Effector CD4-positive, alpha-beta T cell (primary cell): ENCODE data around the gene PATL1.
"Not testable (repeated sequence)": the region's sequence is repeated elsewhere in the genome, so short reads cannot be mapped to it uniquely, and the experiment has no call there.

Experiments used
- DNase-seq: peaks from one replicate; pipeline ENCODE4 v3.0.0-alpha.2; 2020
- total RNA-seq: gene quantifications from one replicate; lab custom pipeline; 2026; lab: John Stamatoyannopoulos, UW

PATL1 gene, protein sequence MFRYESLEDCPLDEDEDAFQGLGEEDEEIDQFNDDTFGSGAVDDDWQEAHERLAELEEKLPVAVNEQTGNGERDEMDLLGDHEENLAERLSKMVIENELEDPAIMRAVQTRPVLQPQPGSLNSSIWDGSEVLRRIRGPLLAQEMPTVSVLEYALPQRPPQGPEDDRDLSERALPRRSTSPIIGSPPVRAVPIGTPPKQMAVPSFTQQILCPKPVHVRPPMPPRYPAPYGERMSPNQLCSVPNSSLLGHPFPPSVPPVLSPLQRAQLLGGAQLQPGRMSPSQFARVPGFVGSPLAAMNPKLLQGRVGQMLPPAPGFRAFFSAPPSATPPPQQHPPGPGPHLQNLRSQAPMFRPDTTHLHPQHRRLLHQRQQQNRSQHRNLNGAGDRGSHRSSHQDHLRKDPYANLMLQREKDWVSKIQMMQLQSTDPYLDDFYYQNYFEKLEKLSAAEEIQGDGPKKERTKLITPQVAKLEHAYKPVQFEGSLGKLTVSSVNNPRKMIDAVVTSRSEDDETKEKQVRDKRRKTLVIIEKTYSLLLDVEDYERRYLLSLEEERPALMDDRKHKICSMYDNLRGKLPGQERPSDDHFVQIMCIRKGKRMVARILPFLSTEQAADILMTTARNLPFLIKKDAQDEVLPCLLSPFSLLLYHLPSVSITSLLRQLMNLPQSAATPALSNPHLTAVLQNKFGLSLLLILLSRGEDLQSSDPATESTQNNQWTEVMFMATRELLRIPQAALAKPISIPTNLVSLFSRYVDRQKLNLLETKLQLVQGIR
- total RNA-seq, result 71.1 reads per million, percentile 76 among the genes with 10 or more reads in this experiment

DNA sequence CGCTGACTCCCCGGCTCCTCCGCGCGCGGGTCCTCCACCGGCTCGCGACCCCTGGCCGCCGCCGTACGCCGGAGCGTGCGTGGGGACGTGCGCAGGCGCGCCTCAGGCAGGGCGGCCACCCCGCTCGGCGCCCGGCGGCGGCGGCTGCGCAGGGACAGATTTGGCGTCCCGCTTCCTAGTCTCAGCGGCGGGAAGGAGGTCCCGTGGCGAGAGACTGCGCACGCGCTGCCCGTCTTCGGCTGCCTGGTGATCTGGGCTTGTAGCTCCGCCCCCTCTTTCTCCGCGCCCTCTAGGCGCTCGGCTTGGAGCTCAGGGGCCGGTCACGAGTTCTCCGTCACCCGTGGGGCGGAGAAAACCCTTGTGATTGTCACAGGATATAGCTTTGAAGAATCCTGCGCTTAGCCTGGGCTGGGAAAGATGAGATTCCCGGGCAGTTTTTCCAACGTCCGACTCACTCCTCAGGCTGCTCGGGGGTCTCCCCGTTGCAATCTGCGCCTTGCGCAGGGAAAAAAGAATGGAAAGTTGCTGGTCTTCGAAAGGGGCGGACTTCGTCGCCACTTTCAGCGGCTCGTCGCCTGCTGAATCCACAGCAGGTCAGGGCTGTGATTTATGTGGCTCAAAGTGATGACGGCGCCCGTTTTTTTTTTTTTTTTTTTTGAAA lies at the start of gene PATL1:
TSS of gene PATL1 (minus strand) at position 88 of the 661 bp plus-strand sequence. CDS start 142 bp downstream, outside the sequence.
- DNase-seq, result peak; percentile 99

DNA sequence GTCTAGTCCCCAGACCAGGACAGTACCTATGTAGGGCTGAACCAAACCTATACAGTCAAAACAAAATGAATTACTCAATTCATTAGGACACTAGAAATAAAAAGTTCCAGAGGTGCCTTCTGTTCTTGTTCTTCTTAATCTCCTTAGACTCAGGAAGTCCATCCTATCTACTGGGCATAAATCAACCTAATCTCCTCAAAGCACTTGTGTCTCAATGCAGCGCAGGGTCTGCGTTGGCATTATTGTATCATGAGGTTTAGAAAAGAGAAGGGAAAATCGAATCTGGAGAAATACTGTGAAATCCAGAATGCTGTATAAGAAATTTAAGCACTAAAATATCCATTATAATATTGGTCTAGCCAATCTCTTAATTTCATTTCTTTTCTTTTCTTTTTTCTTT lies 47.2 kb upstream of the PATL1 start:
- no peak for DNase-seq

DNA sequence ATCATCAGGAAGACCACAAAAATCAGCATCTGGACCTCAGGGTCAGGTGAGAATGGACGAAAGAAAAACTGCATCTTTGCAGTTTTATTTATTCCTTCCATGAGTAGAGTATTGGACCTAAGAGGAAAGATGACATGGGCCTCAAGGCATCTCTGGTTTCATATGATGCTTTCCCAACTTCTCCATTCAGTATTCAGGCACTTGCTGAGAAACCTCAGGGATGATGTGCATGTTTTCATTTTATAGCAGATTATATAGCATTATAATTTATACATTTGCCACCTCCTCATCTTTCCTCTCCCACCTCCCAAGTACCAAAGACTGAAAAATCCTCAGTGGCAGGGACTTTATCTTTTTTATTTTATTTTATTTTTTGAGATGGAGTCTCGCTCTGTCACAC lies 44.9 kb upstream of the PATL1 start, which contains the start of gene OR10V1:
TSS of gene OR10V1 (minus strand) at position 101 of the 400 bp plus-strand sequence. CDS start at position 101, 0 bp downstream.
- no peak for DNase-seq

DNA sequence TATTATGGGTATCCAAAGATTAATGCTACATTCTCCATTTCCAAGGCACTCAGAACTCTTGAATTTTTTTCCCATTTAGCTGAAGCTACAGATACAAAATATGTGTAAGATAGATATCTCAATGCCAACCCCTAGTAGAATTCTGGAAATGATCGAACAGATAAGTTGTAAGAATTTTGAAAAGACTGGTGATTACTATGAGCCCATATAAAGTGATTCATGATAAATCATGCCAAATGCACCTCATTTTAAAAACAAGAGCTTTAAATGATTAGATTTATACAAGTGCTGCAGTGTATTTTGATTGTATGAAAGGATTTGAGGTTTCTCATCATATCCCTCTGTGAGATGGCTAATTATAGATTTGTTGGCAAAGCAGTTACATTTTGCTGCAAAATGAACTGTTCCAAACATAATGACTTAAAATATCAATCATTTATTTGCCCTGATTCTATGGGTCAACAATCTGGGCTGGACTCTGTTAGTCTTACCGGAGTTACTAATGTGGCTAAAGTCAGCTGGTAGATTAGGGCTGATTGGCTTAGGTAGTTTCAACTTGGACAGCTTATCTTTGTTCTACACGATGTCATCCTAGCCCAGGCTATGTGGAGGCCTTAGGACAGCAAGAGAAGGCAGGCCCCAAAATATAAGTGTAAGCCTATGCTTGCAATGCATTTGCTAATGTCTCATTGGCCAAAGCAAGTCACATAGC lies 41.5 kb upstream of the PATL1 start:
- no peak for DNase-seq

DNA sequence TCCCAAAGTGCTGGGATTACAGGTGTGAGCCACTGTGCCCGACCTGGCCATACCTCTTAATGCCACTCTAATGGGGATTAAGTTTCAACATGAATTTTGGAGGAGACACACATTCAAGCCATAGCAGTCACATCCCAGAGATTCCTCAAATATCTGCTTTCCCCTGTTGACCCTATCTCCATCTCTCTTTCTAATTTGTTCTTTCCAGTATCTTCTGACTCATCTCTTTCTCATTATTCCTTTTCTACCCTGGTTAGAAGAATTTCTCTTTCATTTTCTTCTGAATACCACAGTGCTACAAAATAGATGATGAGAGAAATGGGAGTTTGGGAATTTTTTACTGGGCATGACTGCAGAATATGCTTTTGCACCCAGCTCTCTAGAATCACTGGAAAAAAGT lies 39.7 kb upstream of the PATL1 start:
- no peak for DNase-seq

DNA sequence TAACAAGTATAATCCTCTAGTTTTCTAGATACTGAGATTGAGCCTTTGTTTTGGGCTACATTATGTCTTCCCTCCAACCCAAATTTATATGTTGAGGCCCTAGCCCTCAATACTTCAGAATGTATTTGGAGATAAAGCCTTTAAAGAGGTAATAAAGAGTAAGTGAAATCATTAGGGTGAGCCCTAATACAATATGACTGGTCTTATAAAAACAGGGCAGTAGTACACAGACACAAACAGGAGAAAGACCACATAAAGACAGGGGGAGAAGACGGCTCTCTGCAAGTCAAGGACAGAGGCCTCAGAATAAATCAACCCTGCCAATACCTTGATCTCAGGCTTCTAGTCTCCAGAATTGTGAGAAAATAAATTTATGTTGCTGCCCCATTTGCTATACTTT lies 38.5 kb upstream of the PATL1 start:
- DNase-seq, result no peak

DNA sequence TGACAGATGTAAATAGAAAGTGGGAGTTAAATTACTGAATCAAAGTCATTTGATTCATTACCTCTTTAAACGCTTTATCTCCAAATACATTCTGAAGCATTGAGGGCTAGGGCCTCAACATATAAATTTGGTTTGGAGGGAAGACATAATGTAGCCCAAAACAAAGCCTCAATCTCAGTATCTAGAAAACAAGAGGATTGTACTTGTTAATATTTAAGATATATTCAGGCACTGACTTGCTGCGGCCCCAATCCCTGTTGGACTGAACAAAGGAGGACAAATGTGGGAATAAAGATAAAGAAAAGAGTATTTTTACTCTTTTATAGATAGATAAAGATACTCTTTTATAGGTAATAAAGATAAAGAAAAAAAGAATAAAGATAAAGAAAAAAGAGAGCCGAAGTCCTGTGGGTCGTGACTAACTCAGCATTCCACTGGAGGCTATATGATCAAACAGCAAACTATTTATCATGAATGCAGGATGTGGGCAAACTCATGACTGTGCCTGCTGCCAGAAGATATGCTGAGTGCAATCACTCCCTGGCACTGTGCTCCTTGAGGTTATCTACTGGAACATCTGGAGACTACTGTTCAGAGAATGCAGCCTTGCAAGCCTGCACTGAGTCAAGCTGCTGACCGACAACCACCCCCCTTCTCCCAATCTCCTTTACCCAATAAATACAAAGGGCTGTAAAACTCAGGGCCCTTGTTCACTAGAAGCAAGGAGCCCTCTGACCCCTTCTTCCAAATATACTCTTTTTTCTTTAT lies 37.9 kb upstream of the PATL1 start:
- DNase-seq, result no peak

DNA sequence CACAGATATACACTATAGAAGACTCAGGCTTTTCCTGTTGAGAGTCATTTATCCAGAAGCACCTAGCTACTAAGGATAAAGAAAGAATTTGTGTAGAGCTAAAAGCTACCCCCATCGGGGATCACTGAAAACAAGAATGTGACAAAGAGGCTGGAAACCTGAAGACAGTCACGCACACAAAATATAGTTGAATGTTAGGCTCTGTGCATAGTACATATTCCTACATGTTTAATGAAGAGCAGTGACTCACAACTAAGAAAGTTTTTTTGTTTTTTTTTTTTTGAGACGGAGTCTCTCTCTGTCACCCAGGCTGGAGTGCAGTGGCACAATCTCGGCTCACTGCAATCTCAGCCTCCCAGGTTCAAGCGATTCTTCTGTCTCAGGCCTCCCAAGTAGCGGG lies 36.5 kb upstream of the PATL1 start:
- no peak for DNase-seq

DNA sequence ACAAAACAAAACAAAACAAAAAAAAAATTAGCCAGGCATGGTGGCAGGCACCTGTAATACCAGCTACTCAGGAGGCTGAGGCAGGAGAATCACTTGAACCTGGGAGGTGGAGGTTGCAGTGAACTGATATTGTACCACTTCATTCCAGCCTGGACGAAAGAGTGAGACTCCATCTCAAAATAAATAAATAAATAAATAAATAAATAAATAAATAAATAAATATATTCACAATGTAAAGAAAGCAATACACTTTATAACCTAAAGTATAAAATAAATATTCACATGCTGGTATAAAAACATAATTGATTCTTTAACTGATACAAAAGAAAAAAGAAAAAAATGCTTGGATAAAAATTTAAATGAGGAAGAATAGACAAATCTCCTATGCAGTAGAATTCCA lies 34.7 kb upstream of the PATL1 start:
- not testable (repeated sequence) for DNase-seq

DNA sequence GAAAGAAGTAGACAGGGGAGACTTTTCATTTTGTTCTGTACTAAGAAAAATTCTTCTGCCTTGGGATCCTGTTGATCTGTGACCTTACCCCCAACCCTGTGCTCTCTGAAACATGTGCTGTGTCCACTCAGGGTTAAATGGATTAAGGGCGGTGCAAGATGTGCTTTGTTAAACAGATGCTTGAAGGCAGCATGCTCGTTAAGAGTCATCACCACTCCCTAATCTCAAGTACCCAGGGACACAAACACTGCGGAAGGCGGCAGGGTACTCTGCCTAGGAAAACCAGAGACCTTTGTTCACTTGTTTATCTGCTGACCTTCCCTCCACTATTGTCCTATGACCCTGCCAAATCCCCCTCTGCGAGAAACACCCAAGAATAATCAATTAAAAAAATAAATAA lies 31.3 kb upstream of the PATL1 start:
- not testable (repeated sequence) for DNase-seq

DNA sequence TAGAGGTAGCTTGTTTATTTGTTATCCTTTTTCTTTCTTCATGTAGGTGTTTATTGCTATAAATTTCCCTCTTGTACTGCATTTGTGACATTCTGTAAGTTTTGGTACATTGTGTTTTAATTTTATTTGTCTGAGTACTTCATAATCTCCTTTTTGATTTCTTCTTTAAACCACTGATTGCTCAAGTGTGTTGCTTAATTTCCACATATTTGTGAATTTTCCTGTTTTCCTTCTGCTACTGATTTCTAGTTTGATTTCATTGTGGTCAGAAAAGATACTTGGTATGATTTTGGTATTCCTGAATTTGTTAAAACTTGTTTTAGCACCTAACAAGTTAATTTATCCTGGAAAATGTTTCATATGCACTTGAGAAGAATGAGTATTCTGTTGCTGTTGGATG lies 29.7 kb upstream of the PATL1 start:
- no peak for DNase-seq

DNA sequence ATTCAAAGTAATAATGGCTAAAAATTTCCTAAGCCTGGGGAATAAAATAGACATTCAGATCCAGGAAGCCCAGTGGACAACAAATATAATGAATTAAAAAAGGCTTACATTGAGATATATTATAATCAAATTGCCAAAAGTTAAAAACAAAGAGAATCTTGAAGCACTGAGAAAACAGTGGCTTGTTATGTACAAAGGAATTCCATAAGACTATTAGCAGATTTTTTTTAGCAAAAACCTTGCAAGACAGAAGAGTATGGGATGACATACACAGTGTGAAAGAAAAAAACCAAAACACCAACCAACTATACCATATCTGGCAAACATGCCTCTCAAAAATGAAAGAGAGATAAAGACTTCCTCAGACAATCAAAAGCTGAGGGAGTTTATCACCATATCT lies 24.1 kb upstream of the PATL1 start:
- DNase-seq, result no peak

DNA sequence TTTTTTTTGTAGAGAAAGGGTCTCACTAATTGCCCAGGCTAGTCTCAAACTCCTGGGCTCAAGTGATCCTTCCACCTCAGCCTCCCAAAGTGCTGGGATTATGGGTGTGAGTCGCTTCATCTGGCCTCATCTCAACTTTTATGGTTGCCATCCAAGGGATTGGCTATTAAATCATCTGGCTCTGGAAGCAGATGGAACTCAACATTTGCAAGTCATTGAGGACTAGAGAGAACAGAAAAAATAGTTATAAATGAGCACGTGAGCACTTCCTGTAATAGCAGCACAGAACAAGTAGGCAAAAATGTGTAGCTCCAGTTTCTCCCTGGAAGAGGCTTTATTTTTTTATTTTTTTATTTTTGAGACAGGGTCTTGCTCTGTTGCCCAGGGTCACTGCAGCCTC lies 22.3 kb upstream of the PATL1 start:
- DNase-seq, result no peak

DNA sequence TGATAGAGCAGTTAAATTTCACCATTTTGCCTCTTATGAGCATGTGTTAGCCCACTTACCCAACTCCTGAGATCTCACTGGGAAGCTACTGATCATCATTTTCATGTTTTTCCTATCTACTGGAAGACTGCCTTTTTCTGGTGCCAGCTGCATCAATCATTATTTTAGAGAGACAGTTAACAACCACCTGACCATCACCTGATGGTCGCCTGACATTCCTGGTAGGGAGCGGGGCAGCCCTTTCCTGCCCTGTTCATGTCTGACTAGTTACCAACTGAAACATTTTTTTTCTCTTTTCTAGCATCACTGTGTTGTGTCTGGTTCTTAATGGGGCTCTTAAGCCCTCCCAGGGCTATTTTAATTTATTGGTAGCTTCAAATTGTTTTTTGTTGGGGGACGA lies 20.2 kb upstream of the PATL1 start:
- DNase-seq, result no peak

DNA sequence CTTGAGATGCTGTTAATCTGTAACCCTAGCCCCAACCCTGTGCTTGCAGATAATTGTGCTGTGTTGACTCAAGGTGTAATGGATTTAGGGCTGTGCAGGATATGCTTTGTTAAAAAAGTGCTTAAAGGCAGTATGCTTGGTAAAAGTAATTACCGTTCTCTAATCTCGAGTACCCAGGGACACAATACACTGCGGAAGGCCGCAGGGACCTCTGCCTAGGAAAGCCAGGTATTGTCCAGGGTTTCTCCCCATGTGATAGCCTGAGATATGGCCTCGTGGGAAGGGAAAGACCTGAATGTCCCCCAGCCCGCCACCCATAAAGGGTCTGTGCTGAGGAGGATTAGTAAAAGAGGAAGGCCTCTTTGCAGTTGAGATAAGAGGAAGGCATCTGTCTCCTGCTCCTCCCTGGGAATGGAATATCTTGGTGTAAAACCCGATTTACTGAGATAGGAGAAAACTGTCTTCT lies 12.5 kb upstream of the PATL1 start:
- not testable (repeated sequence) for DNase-seq

DNA sequence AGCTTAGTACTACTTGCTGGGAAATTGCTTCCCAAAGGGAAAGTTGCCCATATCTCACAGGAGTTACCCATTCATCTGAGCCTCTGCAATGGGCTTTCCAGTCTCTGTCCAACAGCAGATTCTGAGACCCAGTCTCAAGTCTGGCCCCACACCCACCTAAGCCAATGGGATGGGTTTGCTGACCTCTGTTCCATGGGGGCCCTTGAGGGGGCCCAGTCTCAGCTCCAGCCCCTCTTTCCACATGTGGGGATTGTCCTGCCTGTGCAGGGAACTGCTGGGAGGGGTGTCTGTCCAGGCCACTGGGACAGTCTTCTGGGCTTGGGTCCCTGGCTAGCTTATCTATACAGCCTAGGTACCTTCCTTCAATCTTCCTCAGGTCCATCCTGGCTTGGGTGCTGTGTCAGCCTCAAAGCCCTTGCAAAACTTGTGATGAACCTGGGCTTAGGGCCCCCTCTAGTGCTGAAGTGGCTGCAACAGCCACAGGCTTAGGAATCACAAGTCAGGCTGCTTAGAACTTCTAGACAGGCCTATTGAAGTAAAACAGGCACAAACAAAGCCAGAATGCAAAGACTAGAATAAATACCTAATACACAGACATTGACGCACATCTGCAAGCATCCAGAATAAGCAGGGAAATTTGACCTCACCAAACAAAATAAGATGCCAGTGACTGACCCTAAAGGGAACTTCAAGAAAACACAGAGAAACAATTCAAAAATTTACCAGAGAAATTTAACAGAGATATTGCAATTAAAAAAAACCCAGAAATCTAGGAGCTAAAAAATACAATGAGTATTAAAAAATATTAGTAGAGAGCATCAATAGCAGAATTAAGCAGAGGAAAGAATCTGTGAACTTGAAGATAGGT lies 11.7 kb upstream of the PATL1 start:
- peak; percentile 28 for DNase-seq

DNA sequence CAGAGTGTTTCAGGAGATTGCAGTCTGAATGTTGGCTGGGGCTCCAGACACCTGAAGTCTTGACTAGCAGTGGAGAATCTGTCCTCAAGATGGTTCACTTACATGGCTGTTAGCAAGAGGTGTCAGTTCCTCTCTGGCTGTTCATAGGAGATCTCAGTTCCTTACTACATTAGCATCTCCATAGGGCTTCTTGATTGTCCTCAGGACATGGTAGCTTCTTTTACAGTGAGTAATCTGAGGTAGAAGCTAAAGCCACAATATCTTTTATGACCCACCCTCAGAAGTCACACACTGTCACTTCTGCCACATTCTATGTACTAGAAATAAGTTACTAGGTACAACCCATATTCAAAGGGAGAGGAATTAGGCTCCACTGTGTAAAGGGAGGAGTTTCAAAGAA lies 10.5 kb upstream of the PATL1 start:
- no peak for DNase-seq

DNA sequence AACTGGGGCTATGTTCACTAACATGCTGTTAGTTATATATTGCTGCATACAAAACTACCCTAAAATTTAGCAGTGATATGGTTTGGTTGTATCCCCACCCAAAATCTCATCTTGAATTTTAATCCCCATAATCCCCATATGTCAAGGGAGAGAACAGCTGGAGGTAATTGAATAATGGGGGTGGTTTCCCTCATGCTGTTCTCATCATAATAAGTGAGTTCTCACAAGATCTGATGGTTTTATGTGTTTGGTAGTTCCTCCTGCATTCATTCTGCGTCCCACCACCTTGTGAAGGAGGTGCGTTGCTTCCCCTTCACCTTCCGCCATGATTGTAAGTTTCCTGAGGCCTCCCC lies 10.0 kb upstream of the PATL1 start:
- DNase-seq, result no peak

DNA sequence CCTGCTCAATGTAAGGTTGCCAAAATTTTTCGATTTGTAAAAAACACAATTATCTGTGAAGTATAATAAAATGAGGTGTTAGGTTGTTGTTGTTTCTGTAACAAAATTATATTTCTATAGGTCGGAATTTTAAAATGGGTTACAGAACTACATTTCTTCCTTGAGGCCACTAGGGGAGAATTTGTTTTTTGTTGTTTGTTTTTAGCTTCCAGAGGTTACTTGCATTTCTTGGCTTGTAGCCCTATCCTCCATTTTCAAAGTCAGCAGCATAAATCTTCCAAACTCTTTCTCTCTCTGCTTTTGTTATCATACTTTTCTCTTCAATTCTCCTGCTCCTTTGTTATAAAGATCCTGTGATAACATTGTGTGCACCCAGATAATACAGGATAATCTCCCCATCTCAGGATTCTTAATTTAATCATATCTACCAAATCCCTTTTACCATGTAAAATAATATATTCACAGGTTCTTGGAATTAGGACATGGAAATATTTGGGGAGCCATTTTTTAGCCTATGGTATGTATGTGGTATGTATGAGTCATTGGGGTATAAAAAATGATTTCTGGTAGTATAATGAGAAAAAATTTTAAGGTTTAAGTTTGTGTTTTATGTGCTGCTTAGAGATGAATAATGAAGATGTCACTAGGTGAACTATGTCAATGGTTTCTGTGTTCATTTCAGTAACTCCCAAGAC lies 9.4 kb upstream of the PATL1 start:
- DNase-seq, result no peak

DNA sequence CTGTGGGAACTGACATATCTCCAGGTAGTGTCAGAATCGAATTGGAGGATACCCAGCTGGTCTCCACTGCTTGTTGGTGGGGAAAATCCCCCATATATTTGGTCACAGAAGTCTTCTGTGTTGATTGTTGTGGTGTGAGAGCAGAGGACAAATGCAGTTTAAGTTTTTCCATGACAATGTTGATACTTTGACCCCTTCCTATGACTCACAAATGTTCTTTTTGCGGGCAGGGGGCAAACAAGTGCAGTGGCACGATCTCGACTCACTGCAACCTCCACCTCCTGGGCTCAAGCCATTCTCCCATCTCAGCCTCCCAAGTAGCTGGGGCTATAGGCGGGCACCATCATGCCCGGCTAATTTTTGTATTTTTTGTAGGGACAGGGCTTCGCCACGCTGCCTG lies 7.4 kb upstream of the PATL1 start:
- DNase-seq, result no peak
